Measurements from ENCODE around the gene CD27. TPM values are rescaled to one million over a fixed set of nuclear protein-coding genes. Genes with fewer than 3 reads are reported as not detected.
A peak's percentile ranks its signal among the peaks of the same experiment; 100 is the strongest.

CD27 gene
- total and polyA plus RNA-seq, 2 of the 13 experiments (the other 11 are each of a cell fraction or from before 2014, with no cell fraction given): 0.12 TPM; not detected in 1

DNA sequence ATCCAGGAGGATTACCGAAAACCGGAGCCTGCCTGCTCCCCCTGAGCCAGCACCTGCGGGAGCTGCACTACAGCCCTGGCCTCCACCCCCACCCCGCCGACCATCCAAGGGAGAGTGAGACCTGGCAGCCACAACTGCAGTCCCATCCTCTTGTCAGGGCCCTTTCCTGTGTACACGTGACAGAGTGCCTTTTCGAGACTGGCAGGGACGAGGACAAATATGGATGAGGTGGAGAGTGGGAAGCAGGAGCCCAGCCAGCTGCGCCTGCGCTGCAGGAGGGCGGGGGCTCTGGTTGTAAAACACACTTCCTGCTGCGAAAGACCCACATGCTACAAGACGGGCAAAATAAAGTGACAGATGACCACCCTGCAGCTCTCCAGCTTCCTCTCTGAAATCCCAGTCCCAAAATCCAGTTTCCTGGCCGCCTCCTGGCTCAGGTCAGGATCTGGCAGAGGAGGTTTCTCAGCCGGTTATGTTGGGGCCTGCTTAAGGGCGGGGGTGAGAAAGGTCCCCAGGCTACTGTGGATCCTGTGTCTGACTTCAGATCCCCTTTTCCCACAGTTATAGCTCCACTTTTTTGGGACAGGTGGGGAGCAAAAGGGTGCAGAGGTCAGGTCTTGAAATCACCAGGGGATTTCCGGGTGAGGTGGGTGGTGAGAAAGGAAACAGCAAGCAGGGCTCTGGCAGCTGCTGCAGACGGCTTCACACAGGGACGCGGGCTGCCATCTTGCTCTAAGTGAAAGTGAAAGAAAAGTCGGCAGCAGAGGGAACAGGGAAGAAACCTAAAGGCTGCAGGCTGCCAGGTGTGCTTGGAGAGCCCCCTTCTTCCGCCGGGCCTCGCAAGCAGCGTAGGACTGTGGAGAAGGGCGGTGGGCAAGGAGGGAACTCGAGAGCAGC is 6.8 kb downstream of the CD27 start, which contains the start of gene TAPBPL (continued):
- 0 out of 2 replicates have a peak, but pooled peaks have one; percentile 23 for TF ChIP-seq ZNF800 (CRISPR knock-in tag; IDR thresholded peaks at IDR 0.05)
- TF ChIP-seq EP300 (IDR thresholded peaks at IDR 0.05; ENCODE audit: low read depth in 2 of 2, low read length in 2 of 2): no peak
- 0 out of 2 replicates have a peak, but pooled peaks have one; percentile 6 for TF ChIP-seq EP300 (CRISPR knock-in tag; IDR thresholded peaks at IDR 0.05; ENCODE audit: borderline replicate concordance)
- 0 out of 2 replicates have a peak, but pooled peaks have one; percentile 50 for TF ChIP-seq TMF1 (CRISPR knock-in tag; IDR thresholded peaks at IDR 0.05; ENCODE audit: low read depth)
- TF ChIP-seq JUND (CRISPR knock-in tag; IDR thresholded peaks at IDR 0.05): no peak
- TF ChIP-seq RXRB (CRISPR knock-in tag; IDR thresholded peaks at IDR 0.05; ENCODE audit: borderline replicate concordance): peak; percentile 16; the same call in 1 of the 2 replicates
- peak; percentile 97 for TF ChIP-seq ZNF687 (CRISPR knock-in tag; IDR thresholded peaks at IDR 0.05)
- no peak for TF ChIP-seq ZNF841 (CRISPR knock-in tag; IDR thresholded peaks at IDR 0.05; ENCODE audit: borderline replicate concordance)
- TF ChIP-seq MTA1 (CRISPR knock-in tag; IDR thresholded peaks at IDR 0.05; ENCODE audit: borderline replicate concordance): no peak
- peak; percentile 77 for TF ChIP-seq BHLHE40 (IDR thresholded peaks at IDR 0.05; ENCODE audit: low read length)
- TF ChIP-seq, protein P1, sequence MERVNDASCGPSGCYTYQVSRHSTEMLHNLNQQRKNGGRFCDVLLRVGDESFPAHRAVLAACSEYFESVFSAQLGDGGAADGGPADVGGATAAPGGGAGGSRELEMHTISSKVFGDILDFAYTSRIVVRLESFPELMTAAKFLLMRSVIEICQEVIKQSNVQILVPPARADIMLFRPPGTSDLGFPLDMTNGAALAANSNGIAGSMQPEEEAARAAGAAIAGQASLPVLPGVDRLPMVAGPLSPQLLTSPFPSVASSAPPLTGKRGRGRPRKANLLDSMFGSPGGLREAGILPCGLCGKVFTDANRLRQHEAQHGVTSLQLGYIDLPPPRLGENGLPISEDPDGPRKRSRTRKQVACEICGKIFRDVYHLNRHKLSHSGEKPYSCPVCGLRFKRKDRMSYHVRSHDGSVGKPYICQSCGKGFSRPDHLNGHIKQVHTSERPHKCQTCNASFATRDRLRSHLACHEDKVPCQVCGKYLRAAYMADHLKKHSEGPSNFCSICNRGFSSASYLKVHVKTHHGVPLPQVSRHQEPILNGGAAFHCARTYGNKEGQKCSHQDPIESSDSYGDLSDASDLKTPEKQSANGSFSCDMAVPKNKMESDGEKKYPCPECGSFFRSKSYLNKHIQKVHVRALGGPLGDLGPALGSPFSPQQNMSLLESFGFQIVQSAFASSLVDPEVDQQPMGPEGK (CRISPR knock-in tag; IDR thresholded peaks at IDR 0.05): peak; percentile 55
- TF ChIP-seq CEBPG (CRISPR knock-in tag; IDR thresholded peaks at IDR 0.05): peak; percentile 10; the same call in 1 of the 2 replicates
- no peak for TF ChIP-seq ZNF414 (CRISPR knock-in tag; IDR thresholded peaks at IDR 0.05)
- TF ChIP-seq NFATC3 (CRISPR knock-in tag; IDR thresholded peaks at IDR 0.05): no peak
- TF ChIP-seq ZNF501 (CRISPR knock-in tag; IDR thresholded peaks at IDR 0.05): 0 out of 2 replicates have a peak, but pooled peaks have one; percentile 22
